OCI-LY1 (cell line): ENCODE measurements around the gene GIN1.

Experiments
- H2AFZ ChIP-seq: fragments of 200-600 bp; sonication (generic), shearing (Covaris generic); 2 replicates; pipeline ENCODE4 v1.6.0; 2014; ENCODE audit warnings: antibody characterized with exemption, mild to moderate bottlenecking, low read length
- H3F3A ChIP-seq: fragments of 200-600 bp; sonication (generic), shearing (Covaris generic); 2 replicates; pipeline ENCODE4 v1.6.0; 2014; ENCODE audit warnings: mild to moderate bottlenecking, antibody characterized with exemption, low read length, moderate library complexity; ENCODE audit not compliant: insufficient read depth
- H3K27ac ChIP-seq: fragments of 200-600 bp; sonication (generic); 2 replicates; pipeline ENCODE4 v1.5.1; 2014; ENCODE audit warnings: low read length, mixed run types, mild to moderate bottlenecking, low read depth; ENCODE audit not compliant: poor library complexity, severe bottlenecking
- H3K27me3 ChIP-seq: fragments of 200-600 bp; sonication (generic); 2 replicates; pipeline ENCODE4 v1.6.0; 2014; ENCODE audit warnings: antibody characterized with exemption, mild to moderate bottlenecking, low read length, moderate library complexity; ENCODE audit not compliant: insufficient read depth
- H3K36me3 ChIP-seq: fragments of 200-600 bp; sonication (generic); 2 replicates; pipeline ENCODE4 v1.6.1; 2014; ENCODE audit warnings: mild to moderate bottlenecking, antibody characterized with exemption, low read length, moderate library complexity, mixed read lengths; ENCODE audit not compliant: insufficient read depth
- H3K4me1 ChIP-seq: fragments of 200-600 bp; sonication (generic); 2 replicates; pipeline ENCODE4 v1.5.1; 2014; ENCODE audit warnings: mild to moderate bottlenecking, low read length, moderate library complexity; ENCODE audit not compliant: insufficient read depth, severe bottlenecking
- H3K4me2 ChIP-seq: fragments of 200-600 bp; sonication (generic), shearing (Covaris generic); 2 replicates; pipeline ENCODE4 v1.6.1; 2014; ENCODE audit warnings: low read length
- H3K4me3 ChIP-seq: fragments of 200-600 bp; sonication (generic); 2 replicates; pipeline ENCODE4 v1.5.1; 2014; ENCODE audit warnings: low read length, low read depth, mild to moderate bottlenecking, mixed read lengths; ENCODE audit not compliant: poor library complexity, severe bottlenecking
- H3K79me2 ChIP-seq: fragments of 200-600 bp; shearing (Covaris generic); 2 replicates; pipeline ENCODE4 v1.6.1; 2016; ENCODE audit warnings: mixed run types, low read length, mixed read lengths; ENCODE audit not compliant: insufficient read depth
- H3K9ac ChIP-seq: fragments of 200-600 bp; sonication (generic), shearing (Covaris generic); 2 replicates; pipeline ENCODE4 v1.6.1; 2014; ENCODE audit warnings: mild to moderate bottlenecking, low read length, mixed read lengths
- H3K9me2 ChIP-seq: fragments of 200-600 bp; sonication (generic), shearing (Covaris generic); 2 replicates; pipeline ENCODE4 v1.6.1; 2014; ENCODE audit warnings: low read depth, mild to moderate bottlenecking, low read length, mixed read lengths
- H3K9me3 ChIP-seq: fragments of 200-600 bp; shearing (Covaris generic); 2 replicates; pipeline ENCODE4 v1.6.1; 2014; ENCODE audit warnings: low read length, mixed read lengths
- H4K20me1 ChIP-seq: fragments of 200-600 bp; sonication (generic), shearing (Covaris generic); 2 replicates; pipeline ENCODE4 v1.6.0; 2016; ENCODE audit warnings: mild to moderate bottlenecking, low read length; ENCODE audit not compliant: insufficient read depth
- EZH2 ChIP-seq: fragments of 200-600 bp; sonication (generic), shearing (Covaris generic); IDR thresholded peaks from 2 replicates; pipeline ENCODE4 v1.8.0; 2017; ENCODE audit warnings: borderline replicate concordance, mixed run types, mild to moderate bottlenecking, antibody characterized with exemption, low read length, moderate library complexity, mixed read lengths
- TF ChIP-seq, protein P1 (sequence below): fragments of 200-600 bp; sonication (generic), shearing (Covaris generic); IDR thresholded peaks from 2 replicates; pipeline ENCODE4 v1.5.1; 2017; ENCODE audit warnings: mild to moderate bottlenecking, antibody characterized with exemption, low read length, moderate library complexity, mixed read lengths

Gene GIN1

DNA sequence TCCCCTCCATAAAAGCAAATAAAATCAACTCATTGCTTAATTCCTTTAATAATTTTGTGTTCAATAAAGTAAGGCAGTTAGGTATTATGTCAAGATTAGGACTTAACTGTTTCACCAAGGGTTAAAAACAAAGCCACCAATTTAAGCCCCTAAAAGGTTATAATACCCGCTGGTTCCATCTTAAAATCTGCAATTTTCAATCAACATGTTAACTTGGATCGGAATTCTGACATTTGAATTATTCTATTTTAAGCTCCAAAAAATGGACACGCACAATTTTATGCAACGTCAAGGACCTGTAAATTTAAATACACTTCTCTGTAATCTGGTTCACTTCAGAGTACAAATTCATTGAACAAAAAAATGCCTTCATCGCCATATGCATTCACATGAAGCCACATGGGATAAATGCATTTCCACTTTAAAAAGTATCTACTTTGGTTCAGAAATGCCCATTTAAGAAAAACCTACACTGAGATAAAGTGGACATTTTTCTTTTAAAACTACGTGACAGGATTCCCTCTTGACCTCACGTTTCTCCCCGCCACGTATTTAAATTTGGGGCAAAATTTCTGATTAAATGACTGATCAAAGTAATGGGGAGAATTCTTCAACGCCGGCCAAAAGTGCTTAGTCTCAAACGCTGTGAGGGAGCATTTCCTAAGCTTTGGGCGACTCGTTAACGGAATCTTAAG is 721 bp downstream of the GIN1 start:
- no peaks in the 10 kb centered on the region for H3K27me3 ChIP-seq
- peak overlapping the region; percentile 96 for H3K27ac ChIP-seq
- no peaks in the 10 kb centered on the region for H3K9me3 ChIP-seq
- TF ChIP-seq EZH2, result no peak
- TF ChIP-seq, protein P1, sequence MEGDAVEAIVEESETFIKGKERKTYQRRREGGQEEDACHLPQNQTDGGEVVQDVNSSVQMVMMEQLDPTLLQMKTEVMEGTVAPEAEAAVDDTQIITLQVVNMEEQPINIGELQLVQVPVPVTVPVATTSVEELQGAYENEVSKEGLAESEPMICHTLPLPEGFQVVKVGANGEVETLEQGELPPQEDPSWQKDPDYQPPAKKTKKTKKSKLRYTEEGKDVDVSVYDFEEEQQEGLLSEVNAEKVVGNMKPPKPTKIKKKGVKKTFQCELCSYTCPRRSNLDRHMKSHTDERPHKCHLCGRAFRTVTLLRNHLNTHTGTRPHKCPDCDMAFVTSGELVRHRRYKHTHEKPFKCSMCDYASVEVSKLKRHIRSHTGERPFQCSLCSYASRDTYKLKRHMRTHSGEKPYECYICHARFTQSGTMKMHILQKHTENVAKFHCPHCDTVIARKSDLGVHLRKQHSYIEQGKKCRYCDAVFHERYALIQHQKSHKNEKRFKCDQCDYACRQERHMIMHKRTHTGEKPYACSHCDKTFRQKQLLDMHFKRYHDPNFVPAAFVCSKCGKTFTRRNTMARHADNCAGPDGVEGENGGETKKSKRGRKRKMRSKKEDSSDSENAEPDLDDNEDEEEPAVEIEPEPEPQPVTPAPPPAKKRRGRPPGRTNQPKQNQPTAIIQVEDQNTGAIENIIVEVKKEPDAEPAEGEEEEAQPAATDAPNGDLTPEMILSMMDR, result no peak
- peak overlapping the region; percentile 78 for H3K4me3 ChIP-seq
- H3K9ac ChIP-seq, result peak overlapping the region; percentile 82
- H4K20me1 ChIP-seq, result no peaks in the 10 kb centered on the region
- H3K36me3 ChIP-seq, result peaks cover 14% of the 10 kb centered on the region
- H2AFZ ChIP-seq, result peak overlapping the region; percentile 22; the same call in 1 of the 2 replicates
- H3K79me2 ChIP-seq, result peaks cover 61% of the 10 kb centered on the region
- H3F3A ChIP-seq, result no peaks in the 10 kb centered on the region
- H3K9me2 ChIP-seq, result no peaks in the 10 kb centered on the region
- peaks cover 38% of the 10 kb centered on the region for H3K4me1 ChIP-seq
- H3K4me2 ChIP-seq, result peak overlapping the region; percentile 91

DNA sequence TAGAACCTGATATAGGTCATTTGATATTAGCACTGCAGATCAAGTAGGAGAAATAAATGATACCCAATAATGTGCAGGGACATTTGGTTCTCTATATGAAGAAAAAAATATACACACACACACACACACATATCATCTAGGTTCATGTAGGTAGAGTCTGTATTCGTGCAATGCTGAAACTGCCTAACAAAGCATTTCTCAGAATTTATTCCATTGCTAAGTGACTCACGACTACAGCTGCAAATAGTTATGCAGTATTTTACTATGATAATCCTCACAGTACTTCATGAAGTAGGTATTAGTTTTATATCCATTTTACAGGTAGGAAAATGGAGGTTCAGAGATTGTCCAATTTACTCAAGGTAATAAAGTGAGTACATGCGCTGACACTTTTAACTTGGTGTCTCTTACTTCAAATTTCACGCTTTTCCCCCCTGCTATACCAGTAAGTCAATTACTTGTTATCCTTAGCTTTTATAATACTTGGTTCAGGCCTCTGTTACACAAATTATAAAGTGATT is 2.4 kb downstream of the GIN1 start:
- no peaks in the 10 kb centered on the region for H4K20me1 ChIP-seq
- H3K27ac ChIP-seq, result peak overlapping the region; percentile 96
- H3K4me2 ChIP-seq, result no peak overlapping the region
- no peaks in the 10 kb centered on the region for H3K27me3 ChIP-seq
- H3K79me2 ChIP-seq, result peaks cover 47% of the 10 kb centered on the region
- H3K36me3 ChIP-seq, result peaks cover 1% of the 10 kb centered on the region; the same call in 1 of the 2 replicates
- H3K4me3 ChIP-seq, result no peak overlapping the region
- H3K9ac ChIP-seq, result no peak overlapping the region
- TF ChIP-seq EZH2, result no peak
- TF ChIP-seq, protein P1, result no peak
- no peak overlapping the region for H2AFZ ChIP-seq
- H3K9me3 ChIP-seq, result no peaks in the 10 kb centered on the region
- H3K4me1 ChIP-seq, result peaks cover 30% of the 10 kb centered on the region
- no peaks in the 10 kb centered on the region for H3F3A ChIP-seq
- no peaks in the 10 kb centered on the region for H3K9me2 ChIP-seq

DNA sequence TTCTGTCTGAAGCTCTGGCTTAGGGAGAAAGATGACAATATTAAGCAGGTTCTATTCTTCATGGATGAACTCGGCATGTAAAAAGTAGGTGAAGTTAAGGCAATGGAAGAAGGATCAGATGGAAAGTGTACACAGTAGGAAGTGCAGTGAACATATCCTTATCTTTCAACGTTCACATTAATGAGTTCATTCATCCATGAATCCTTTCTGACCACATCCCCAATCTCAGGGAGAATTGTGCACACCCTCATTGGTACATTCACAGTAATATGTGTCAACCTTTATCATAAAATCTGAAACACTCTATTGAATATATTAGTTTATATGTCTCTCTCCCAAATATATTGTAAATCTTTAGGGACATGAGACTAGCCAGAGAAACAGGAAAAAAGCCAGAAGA is 5.5 kb downstream of the GIN1 start:
- Histone ChIP-seq H4K20me1 (no peaks in the 10 kb centered on the region), H3F3A (no peaks in the 10 kb centered on the region), H3K36me3 (no peaks in the 10 kb centered on the region), H3K4me3 (no peak overlapping the region), H3K27me3 (no peaks in the 10 kb centered on the region), H3K27ac (no peak overlapping the region), H3K9me2 (no peaks in the 10 kb centered on the region), H2AFZ (no peak overlapping the region), H3K9me3 (no peaks in the 10 kb centered on the region), H3K4me2 (no peak overlapping the region), H3K4me1 (peaks cover 17% of the 10 kb centered on the region), H3K9ac (no peak overlapping the region), H3K79me2 (peaks cover 26% of the 10 kb centered on the region)
- no peak for TF ChIP-seq EZH2
- TF ChIP-seq, protein P1, result no peak
